CD4-positive, alpha-beta T cell (primary cell): ENCODE results near the gene HES1. TPM values are rescaled to one million over a fixed set of nuclear protein-coding genes. Genes with fewer than 3 reads are reported as not detected.

Source experiments
- ATAC-seq: fragments of 200-7000 bp; cut with Tn5 transposase; one replicate; pipeline ENCODE4 v1.10.0; 2022; ENCODE audit warnings: mild to moderate bottlenecking; ENCODE audit not compliant: poor library complexity
- CTCF ChIA-PET: fragments of 350-600 bp; sonication (Branson Sonifier 250); formaldehyde crosslinking; loops from one replicate; lab custom pipeline; 2021; ENCODE audit warnings: antibody characterized with exemption, inconsistent platforms; lab: Charles Lee
- POLR2A ChIA-PET: fragments of 350-600 bp; sonication (Branson Sonifier 250); formaldehyde crosslinking; loops from one replicate; lab custom pipeline; 2021; ENCODE audit warnings: antibody characterized with exemption, inconsistent platforms; lab: Charles Lee
- DNase-seq, 14 experiments: peaks; one replicate each; pipeline ENCODE4 v3.0.0-alpha.2; 2013 to 2020; ENCODE audit warnings: mixed read lengths in 2 of 14
- H3K27ac ChIP-seq, 2 donors: one replicate each; pipeline versions ENCODE4 v1.5.1 to v1.7.0; 2013; ENCODE audit warnings: low read length in 2 of 2, low read depth in 1 of 2, mild to moderate bottlenecking in 1 of 2
- H3K27me3 ChIP-seq, 2 experiments: 1 replicate in 1 of 2; 2 replicates in 1 of 2; pipeline versions ENCODE4 v1.6.1 to v1.7.0; 2013; ENCODE audit warnings: low read length in 2 of 2, control low read depth in 1 of 2, mild to moderate bottlenecking in 1 of 2, moderate library complexity in 1 of 2; ENCODE audit not compliant: insufficient read depth in 2 of 2, control insufficient read depth in 1 of 2
- H3K36me3 ChIP-seq: one replicate; pipeline ENCODE4 v1.6.1; 2013; ENCODE audit warnings: low read length, control low read depth; ENCODE audit not compliant: insufficient read depth
- H3K4me1 ChIP-seq: one replicate; pipeline ENCODE4 v1.6.1; 2013; ENCODE audit warnings: low read length, control low read depth; ENCODE audit not compliant: insufficient read depth
- H3K4me3 ChIP-seq: one replicate; pipeline ENCODE4 v1.5.1; 2013; ENCODE audit warnings: mild to moderate bottlenecking, low read length, moderate library complexity
- H3K9me3 ChIP-seq, 2 experiments: 1 replicate in 1 of 2; 2 replicates in 1 of 2; pipeline versions ENCODE4 v1.6.1 to v1.7.0; 2013; ENCODE audit warnings: low read length in 2 of 2, mild to moderate bottlenecking in 2 of 2, control low read depth in 1 of 2, moderate library complexity in 1 of 2; ENCODE audit not compliant: control insufficient read depth in 1 of 2, insufficient read depth in 1 of 2
- H3K27ac Mint-ChIP-seq: one replicate; pipeline ENCODE4 v1.8.0; 2020; ENCODE audit warnings: mixed read lengths
- H3K27me3 Mint-ChIP-seq: one replicate; pipeline ENCODE4 v1.8.0; 2021; ENCODE audit warnings: mixed read lengths
- H3K36me3 Mint-ChIP-seq: one replicate; pipeline ENCODE4 v1.8.0; 2021; ENCODE audit warnings: low read depth, mixed read lengths
- H3K4me1 Mint-ChIP-seq: one replicate; pipeline ENCODE4 v1.8.0; 2021; ENCODE audit warnings: low read depth, mixed read lengths
- H3K4me3 Mint-ChIP-seq: one replicate; pipeline ENCODE4 v1.8.0; 2020; ENCODE audit warnings: mild to moderate bottlenecking, mixed read lengths
- H3K9me3 Mint-ChIP-seq: one replicate; pipeline ENCODE4 v1.8.0; 2020; ENCODE audit warnings: mixed read lengths
- intact Hi-C, 2 experiments: fragments of 100-400 bp; cut with DNase I in 1 of 2; cut with micrococcal nuclease in 1 of 2; formaldehyde crosslinking; loops; one replicate each; pipeline versions ENCODE4 v1.15.1 to v1.9.0; 2023 to 2025; cut with DNase I, micrococcal nuclease
- total RNA-seq, 174 experiments: library from RNA in 2 of 174; stranded (reverse) in 2 of 174; gene quantifications; one replicate each; pipeline ENCODE4 v1.2.3 and lab custom pipeline; 2021 to 2026
- TF ChIP-seq, protein P1 (sequence below): fragments of 200-600 bp; IDR thresholded peaks from one replicate; pipeline ENCODE4 v1.8.0; 2022; ENCODE audit warnings: antibody characterized with exemption, mild to moderate bottlenecking

HES1 gene
- total RNA-seq, 2 experiments from 2014 or later = 0.89 to 1.5 TPM

DNA sequence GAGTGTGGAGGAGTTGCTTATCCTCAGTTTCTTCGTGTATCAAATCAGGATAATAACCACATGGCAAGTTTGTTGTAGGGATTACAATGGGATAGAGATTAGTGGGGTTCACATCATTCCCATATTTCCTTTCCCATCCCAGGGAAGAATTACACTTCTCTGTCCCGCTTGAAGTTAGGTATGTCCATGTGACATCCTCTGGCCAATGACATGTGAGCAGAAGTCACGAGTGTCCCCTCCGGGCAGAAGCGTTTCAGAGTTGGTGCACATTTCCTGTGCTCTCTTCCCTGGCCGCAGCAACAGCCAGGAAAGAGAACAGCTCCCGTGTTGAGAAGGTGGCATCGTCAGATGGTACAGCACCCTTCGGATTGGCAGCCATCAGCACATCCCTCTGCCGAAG, 36.7 kb upstream of the HES1 start:
- no peak overlapping the region for H3K27ac Mint-ChIP-seq
- TF ChIP-seq, protein P1, sequence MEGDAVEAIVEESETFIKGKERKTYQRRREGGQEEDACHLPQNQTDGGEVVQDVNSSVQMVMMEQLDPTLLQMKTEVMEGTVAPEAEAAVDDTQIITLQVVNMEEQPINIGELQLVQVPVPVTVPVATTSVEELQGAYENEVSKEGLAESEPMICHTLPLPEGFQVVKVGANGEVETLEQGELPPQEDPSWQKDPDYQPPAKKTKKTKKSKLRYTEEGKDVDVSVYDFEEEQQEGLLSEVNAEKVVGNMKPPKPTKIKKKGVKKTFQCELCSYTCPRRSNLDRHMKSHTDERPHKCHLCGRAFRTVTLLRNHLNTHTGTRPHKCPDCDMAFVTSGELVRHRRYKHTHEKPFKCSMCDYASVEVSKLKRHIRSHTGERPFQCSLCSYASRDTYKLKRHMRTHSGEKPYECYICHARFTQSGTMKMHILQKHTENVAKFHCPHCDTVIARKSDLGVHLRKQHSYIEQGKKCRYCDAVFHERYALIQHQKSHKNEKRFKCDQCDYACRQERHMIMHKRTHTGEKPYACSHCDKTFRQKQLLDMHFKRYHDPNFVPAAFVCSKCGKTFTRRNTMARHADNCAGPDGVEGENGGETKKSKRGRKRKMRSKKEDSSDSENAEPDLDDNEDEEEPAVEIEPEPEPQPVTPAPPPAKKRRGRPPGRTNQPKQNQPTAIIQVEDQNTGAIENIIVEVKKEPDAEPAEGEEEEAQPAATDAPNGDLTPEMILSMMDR = no peak
- intact Hi-C loops = no loop called here

DNA sequence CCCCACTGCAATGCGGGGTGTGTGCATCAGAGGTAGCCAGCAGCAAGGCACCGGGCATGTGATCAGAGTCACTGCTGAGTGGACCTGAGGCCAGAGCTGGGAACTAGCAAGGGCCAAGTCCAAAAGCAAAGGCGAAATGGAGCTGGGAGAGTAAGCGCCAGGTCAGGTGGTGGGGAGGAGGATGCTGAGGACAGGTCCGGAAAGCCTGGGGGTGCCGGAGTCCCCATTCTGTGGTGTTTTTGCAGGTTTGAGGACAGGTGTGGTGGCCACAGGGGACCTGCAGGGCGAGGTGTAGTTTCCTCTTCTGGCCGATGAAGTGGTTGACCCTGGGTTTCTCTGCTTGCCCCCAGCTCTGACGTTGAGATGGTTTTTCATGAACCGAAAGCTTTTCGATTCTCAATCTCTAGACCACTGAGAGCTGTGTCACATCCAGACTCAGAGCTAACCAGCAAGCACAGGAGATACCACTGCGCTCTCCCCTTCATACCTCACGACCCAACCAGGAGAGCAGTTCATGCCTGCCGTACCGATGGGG, 35.0 kb upstream of the HES1 start:
- TF ChIP-seq, protein P1 = no peak
- H3K9me3 ChIP-seq = no peaks in the 10 kb centered on the region
- Mint-ChIP-seq H3K4me1 (peaks cover 8% of the 10 kb centered on the region), H3K27ac (no peak overlapping the region), H3K36me3 (no peaks in the 10 kb centered on the region), H3K4me3 (no peak overlapping the region), H3K9me3 (no peaks in the 10 kb centered on the region), H3K27me3 (peaks cover 7% of the 10 kb centered on the region)
- no peak overlapping the region for H3K4me3 ChIP-seq
- no peak overlapping the region for H3K27ac ChIP-seq
- intact Hi-C loops = no loop called here
- H3K36me3 ChIP-seq = no peaks in the 10 kb centered on the region
- ChIA-PET CTCF (no interaction called here), POLR2A (no interaction called here)
- peaks cover 11% of the 10 kb centered on the region for H3K4me1 ChIP-seq
- no peak for DNase-seq
- H3K27me3 ChIP-seq = peaks cover 4 to 11% of the 10 kb centered on the region in 2 experiments
- no peak for ATAC-seq

More for the DNA sequence above, 36.7 kb upstream of the HES1 start:
- Mint-ChIP-seq H3K9me3 (no peaks in the 10 kb centered on the region), H3K4me1 (peaks cover 20% of the 10 kb centered on the region), H3K36me3 (no peaks in the 10 kb centered on the region), H3K27me3 (no peaks in the 10 kb centered on the region), H3K4me3 (no peak overlapping the region)
- no peaks in the 10 kb centered on the region for H3K36me3 ChIP-seq
- H3K27ac ChIP-seq = no peak overlapping the region
- peaks cover 4 to 11% of the 10 kb centered on the region in 2 experiments for H3K27me3 ChIP-seq
- DNase-seq = no peak
- no peak overlapping the region for H3K4me3 ChIP-seq
- ATAC-seq = no peak
- ChIA-PET CTCF (no interaction called here), POLR2A (no interaction called here)
- no peaks in the 10 kb centered on the region for H3K9me3 ChIP-seq
- peaks cover 18% of the 10 kb centered on the region for H3K4me1 ChIP-seq

DNA sequence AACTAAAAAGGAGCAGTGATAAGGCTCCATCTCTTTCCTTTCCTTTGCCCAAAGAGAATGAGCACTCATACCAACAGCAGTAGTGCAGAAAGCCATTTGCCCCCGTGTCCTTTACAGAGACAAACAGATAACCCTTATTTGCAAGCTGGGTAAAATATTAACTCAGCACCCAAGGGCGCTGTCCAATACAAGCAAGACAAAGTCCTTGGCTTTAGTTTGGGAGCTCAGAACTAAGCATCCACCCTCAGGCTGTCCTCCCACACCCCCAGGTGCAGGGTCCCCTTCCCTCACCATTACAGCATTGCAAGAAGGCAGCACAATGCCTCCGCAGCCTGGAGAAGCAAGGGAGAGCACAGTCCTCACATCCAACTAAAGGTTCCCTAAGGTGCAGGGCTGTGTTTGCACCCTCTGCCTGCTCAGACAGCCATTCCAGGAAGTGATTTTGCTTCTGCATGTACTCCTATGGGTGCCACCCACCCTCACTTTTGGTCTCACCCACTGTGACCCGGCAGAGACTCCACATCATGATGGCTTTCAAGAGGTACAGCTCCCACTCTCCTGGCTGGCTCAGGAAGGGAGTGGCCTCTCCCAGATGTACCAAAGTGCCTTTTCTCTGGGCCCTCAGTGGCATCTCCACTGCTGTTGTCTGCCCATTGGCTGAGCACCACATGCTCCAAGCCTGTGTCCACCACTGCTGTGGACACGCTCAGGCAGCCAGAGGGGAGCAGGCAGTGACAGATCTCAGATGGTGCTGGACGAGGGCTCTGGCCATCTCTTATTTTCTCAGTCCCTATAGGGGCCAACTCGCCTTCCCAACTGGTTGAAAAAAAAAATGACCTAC, 34.1 kb upstream of the HES1 start:
- Histone ChIP-seq H3K27me3 (peaks cover 4 to 11% of the 10 kb centered on the region in 2 experiments), H3K4me1 (peaks cover 11% of the 10 kb centered on the region), H3K9me3 (no peaks in the 10 kb centered on the region), H3K27ac (no peak overlapping the region), H3K36me3 (no peaks in the 10 kb centered on the region), H3K4me3 (no peak overlapping the region)
- no peak overlapping the region for H3K4me3 Mint-ChIP-seq
- no peak for ATAC-seq
- no peak overlapping the region for H3K27ac Mint-ChIP-seq
- peaks cover 11% of the 10 kb centered on the region for H3K27me3 Mint-ChIP-seq
- no peak for DNase-seq
- TF ChIP-seq, protein P1 = no peak
- H3K36me3 Mint-ChIP-seq = no peaks in the 10 kb centered on the region
- peaks cover 8% of the 10 kb centered on the region for H3K4me1 Mint-ChIP-seq
- H3K9me3 Mint-ChIP-seq = no peaks in the 10 kb centered on the region
- intact Hi-C loops = no loop called here
- POLR2A ChIA-PET = no interaction called here
- CTCF ChIA-PET = no interaction called here
